ENCODE results near the gene EHD2. TPM values are rescaled to one million over a fixed set of nuclear protein-coding genes. Genes with fewer than 3 reads are reported as not detected.
"Not testable (repeated sequence)": the region's sequence is repeated elsewhere in the genome, so short reads cannot be mapped to it uniquely, and the experiment has no call there.

Gene EHD2
- total and polyA plus RNA-seq, 2 donors (not counting 1 experiment from before 2014, with no cell fraction given) = 97.0 to 192 TPM

DNA sequence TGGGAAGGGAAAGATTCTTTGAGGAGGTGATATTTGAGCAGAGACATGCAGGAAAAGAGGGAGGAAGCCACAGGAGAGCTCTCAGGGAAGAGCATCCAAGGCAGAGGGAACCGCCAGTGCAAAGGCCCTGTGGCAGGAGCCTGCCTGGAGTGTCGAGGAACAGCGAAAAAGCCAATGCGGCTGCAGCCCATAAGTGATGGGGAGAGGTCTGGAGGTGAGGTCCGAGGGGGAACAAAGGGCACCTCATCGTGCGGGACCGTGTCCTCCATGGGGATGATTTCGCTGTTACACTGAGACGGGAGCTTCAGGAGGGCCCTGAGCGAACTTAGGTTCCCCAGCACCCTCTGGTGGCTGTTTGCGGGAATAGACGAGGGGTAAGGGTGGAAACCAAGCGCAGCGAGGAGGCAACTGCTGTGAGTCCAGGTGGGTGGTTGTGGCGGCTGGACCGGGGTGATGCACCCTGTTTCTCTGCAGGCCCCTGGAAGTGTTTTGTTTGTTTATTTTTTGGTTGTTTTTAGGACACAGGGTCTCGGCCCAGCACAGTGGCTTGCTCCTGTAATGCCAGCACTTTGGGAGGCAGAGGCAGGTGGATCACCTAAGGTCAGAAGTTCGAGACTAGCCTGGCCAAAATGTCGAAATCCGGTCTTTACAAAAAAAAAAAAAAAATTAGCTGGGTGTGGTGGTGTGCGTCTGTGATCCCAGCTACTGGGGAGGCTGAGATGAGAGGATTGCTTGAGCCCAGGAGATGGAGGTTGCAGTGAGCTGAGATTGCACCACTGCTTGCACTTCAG lies 5.9 kb upstream of the EHD2 start:
- peak; percentile 62 to 76 for DNase-seq (ENCODE audit: low read depth in 2 of 2)
- H3K27me3 ChIP-seq (ENCODE audit: control insufficient read depth, insufficient read depth, low read length) = no peaks in the 10 kb centered on the region
- no peak overlapping the region for H2AFZ ChIP-seq (ENCODE audit: low read length)
- no peak overlapping the region for H3K4me2 ChIP-seq (ENCODE audit: extremely low read depth, insufficient read depth, low read length)
- no peak for TF ChIP-seq EZH2 (IDR thresholded peaks at IDR 0.05; ENCODE audit: low read length, missing control alignments)
- TF ChIP-seq, protein P1, sequence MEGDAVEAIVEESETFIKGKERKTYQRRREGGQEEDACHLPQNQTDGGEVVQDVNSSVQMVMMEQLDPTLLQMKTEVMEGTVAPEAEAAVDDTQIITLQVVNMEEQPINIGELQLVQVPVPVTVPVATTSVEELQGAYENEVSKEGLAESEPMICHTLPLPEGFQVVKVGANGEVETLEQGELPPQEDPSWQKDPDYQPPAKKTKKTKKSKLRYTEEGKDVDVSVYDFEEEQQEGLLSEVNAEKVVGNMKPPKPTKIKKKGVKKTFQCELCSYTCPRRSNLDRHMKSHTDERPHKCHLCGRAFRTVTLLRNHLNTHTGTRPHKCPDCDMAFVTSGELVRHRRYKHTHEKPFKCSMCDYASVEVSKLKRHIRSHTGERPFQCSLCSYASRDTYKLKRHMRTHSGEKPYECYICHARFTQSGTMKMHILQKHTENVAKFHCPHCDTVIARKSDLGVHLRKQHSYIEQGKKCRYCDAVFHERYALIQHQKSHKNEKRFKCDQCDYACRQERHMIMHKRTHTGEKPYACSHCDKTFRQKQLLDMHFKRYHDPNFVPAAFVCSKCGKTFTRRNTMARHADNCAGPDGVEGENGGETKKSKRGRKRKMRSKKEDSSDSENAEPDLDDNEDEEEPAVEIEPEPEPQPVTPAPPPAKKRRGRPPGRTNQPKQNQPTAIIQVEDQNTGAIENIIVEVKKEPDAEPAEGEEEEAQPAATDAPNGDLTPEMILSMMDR (conservative IDR thresholded peaks at IDR 0.05 in 1 of 2, IDR thresholded peaks at IDR 0.05 in 1 of 2; ENCODE audit: low read depth in 1 of 2, low read length in 2 of 2) = peak; percentile 91
- no peak overlapping the region for H3K27ac ChIP-seq (ENCODE audit: insufficient read depth, low read length)
- H3K9ac ChIP-seq (ENCODE audit: insufficient read depth, low read length) = no peak overlapping the region
- no peaks in the 10 kb centered on the region for H3K9me3 ChIP-seq (ENCODE audit: control insufficient read depth, insufficient read depth, low read depth, low read length)
- H3K4me1 ChIP-seq (ENCODE audit: control insufficient read depth, extremely low read depth, insufficient read depth, low read length) = no peaks in the 10 kb centered on the region
- peaks cover 6% of the 10 kb centered on the region for H3K36me3 ChIP-seq (ENCODE audit: control insufficient read depth, insufficient read depth, low read length)
- H3K4me3 ChIP-seq (replicated peaks in 1 of 4; ENCODE audit: control extremely low read depth in 1 of 4, insufficient read depth in 1 of 4, low read depth in 3 of 4, low read length in 4 of 4) = no peak overlapping the region
- no peaks in the 10 kb centered on the region for H3K79me2 ChIP-seq (ENCODE audit: control insufficient read depth, insufficient read depth, low read length)
- no peaks in the 10 kb centered on the region for H4K20me1 ChIP-seq (ENCODE audit: control insufficient read depth, extremely low read depth, insufficient read depth, low read length)

DNA sequence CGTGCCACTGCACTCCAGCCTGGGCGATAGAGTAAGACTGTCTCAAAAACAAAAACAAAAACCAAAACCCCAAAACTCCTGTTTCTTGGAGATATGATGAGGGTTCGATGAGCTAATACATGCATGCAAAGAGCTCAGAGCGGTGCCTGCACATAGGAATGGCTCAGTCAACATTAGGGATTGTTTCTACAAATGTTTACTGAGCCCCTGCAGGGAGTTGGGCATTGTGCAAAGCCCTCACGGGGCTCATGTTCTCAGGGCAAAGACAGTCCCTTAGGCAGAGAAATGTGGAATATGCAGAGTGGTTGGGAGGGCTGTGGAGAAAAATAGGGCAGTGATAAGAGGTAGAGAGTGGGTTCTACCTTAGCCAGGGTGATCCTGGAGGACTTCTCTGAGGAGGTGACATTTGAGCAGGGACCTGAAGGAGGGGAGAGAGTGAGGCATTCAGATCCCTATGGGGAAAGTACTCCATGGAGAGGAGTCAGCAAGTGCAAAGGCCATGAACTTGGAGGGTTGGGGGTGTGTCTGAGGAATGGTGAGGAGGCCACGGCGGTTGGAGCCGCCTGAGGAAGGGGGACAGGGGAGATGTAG lies 1.5 kb upstream of the EHD2 start:
- Histone ChIP-seq H3K9me3 (ENCODE audit: control insufficient read depth, insufficient read depth, low read depth, low read length) (no peaks in the 10 kb centered on the region), H3K27ac (ENCODE audit: insufficient read depth, low read length) (no peak overlapping the region), H3K9ac (ENCODE audit: insufficient read depth, low read length) (no peak overlapping the region), H3K79me2 (ENCODE audit: control insufficient read depth, insufficient read depth, low read length) (peaks cover 36% of the 10 kb centered on the region), H3K4me1 (ENCODE audit: control insufficient read depth, extremely low read depth, insufficient read depth, low read length) (peaks cover 9% of the 10 kb centered on the region), H4K20me1 (ENCODE audit: control insufficient read depth, extremely low read depth, insufficient read depth, low read length) (no peaks in the 10 kb centered on the region), H3K4me3 (replicated peaks in 1 of 4; ENCODE audit: control extremely low read depth in 1 of 4, insufficient read depth in 1 of 4, low read depth in 3 of 4, low read length in 4 of 4) (no peak overlapping the region), H3K27me3 (ENCODE audit: control insufficient read depth, insufficient read depth, low read length) (no peaks in the 10 kb centered on the region), H3K4me2 (ENCODE audit: extremely low read depth, insufficient read depth, low read length) (no peak overlapping the region), H3K36me3 (ENCODE audit: control insufficient read depth, insufficient read depth, low read length) (peaks cover 7% of the 10 kb centered on the region), H2AFZ (ENCODE audit: low read length) (no peak overlapping the region)
- DNase-seq (ENCODE audit: low read depth in 2 of 2) = no peak
- TF ChIP-seq EZH2 (IDR thresholded peaks at IDR 0.05; ENCODE audit: low read length, missing control alignments) = no peak
- TF ChIP-seq, protein P1 (conservative IDR thresholded peaks at IDR 0.05 in 1 of 2, IDR thresholded peaks at IDR 0.05 in 1 of 2; ENCODE audit: low read depth in 1 of 2, low read length in 2 of 2) = no peak

DNA sequence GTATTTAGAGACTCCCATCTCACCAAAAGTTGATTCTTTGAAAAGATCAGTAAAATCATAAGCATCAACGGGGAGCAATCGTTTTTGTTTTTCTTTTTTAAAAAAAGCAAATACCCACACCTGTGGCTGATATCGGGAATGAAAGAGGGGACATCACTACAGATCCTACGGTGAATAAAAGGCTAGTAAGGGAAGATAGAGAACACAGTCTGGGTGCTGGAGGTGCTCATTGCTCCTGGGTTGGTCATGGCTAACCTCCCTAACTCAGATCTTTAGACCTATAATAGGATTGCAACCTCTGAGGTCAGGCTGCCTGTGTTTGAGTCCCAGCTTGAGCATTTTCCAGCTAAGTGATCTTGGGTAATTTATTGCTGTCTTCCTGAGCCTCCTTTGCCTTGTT lies 1.1 kb downstream of the EHD2 start:
- peak in 1 of 2 donors; percentile 42 for DNase-seq (ENCODE audit: low read depth in 2 of 2)
- no peak for TF ChIP-seq EZH2 (IDR thresholded peaks at IDR 0.05; ENCODE audit: low read length, missing control alignments)
- TF ChIP-seq, protein P1 (conservative IDR thresholded peaks at IDR 0.05 in 1 of 2, IDR thresholded peaks at IDR 0.05 in 1 of 2; ENCODE audit: low read depth in 1 of 2, low read length in 2 of 2) = no peak
- peak overlapping the region; percentile 72 to 97 (median 94) for H3K4me3 ChIP-seq (replicated peaks in 1 of 4; ENCODE audit: control extremely low read depth in 1 of 4, insufficient read depth in 1 of 4, low read depth in 3 of 4, low read length in 4 of 4)
- H3K4me1 ChIP-seq (ENCODE audit: control insufficient read depth, extremely low read depth, insufficient read depth, low read length) = peaks cover 21% of the 10 kb centered on the region
- H3K79me2 ChIP-seq (ENCODE audit: control insufficient read depth, insufficient read depth, low read length) = peaks cover 47% of the 10 kb centered on the region
- H3K27me3 ChIP-seq (ENCODE audit: control insufficient read depth, insufficient read depth, low read length) = no peaks in the 10 kb centered on the region
- no peaks in the 10 kb centered on the region for H3K9me3 ChIP-seq (ENCODE audit: control insufficient read depth, insufficient read depth, low read depth, low read length)
- H2AFZ ChIP-seq (ENCODE audit: low read length) = no peak overlapping the region
- peak overlapping the region; percentile 67 for H3K4me2 ChIP-seq (ENCODE audit: extremely low read depth, insufficient read depth, low read length)
- H3K36me3 ChIP-seq (ENCODE audit: control insufficient read depth, insufficient read depth, low read length) = peaks cover 16% of the 10 kb centered on the region
- peak overlapping the region; percentile 72 for H3K27ac ChIP-seq (ENCODE audit: insufficient read depth, low read length)
- no peaks in the 10 kb centered on the region for H4K20me1 ChIP-seq (ENCODE audit: control insufficient read depth, extremely low read depth, insufficient read depth, low read length)
- peak overlapping the region; percentile 43 for H3K9ac ChIP-seq (ENCODE audit: insufficient read depth, low read length)

DNA sequence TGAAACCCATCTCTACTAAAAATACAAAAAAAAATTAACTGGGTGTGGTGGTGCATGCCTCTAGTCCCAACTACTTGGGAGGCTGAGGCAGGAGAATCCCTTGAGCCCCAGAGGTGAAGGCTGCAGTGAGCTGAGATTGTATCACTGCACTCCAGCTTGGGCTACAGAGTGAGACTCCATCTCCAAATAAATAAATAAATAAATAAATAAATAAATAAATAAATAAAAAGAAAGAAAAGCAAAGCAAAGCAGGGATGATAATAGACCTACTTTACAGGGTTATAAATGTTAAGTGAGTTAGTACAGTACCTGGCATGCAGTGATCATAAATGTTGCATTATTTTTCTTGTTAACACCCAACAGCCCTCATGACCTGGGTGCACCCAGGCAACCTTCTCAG lies 1.6 kb downstream of the EHD2 start:
- Histone ChIP-seq H3K4me3 (replicated peaks in 1 of 4; ENCODE audit: control extremely low read depth in 1 of 4, insufficient read depth in 1 of 4, low read depth in 3 of 4, low read length in 4 of 4) (peak overlapping the region; percentile 72 to 97 (median 94)), H3K4me2 (ENCODE audit: extremely low read depth, insufficient read depth, low read length) (peak overlapping the region; percentile 98), H3K27ac (ENCODE audit: insufficient read depth, low read length) (peak overlapping the region; percentile 44), H3K79me2 (ENCODE audit: control insufficient read depth, insufficient read depth, low read length) (peaks cover 48% of the 10 kb centered on the region), H3K9ac (ENCODE audit: insufficient read depth, low read length) (peak overlapping the region; percentile 13), H3K36me3 (ENCODE audit: control insufficient read depth, insufficient read depth, low read length) (peaks cover 16% of the 10 kb centered on the region), H3K4me1 (ENCODE audit: control insufficient read depth, extremely low read depth, insufficient read depth, low read length) (peaks cover 22% of the 10 kb centered on the region)
- not testable (repeated sequence) for DNase-seq (ENCODE audit: low read depth in 2 of 2); H3K9me3 ChIP-seq (ENCODE audit: control insufficient read depth, insufficient read depth, low read depth, low read length); H3K27me3 ChIP-seq (ENCODE audit: control insufficient read depth, insufficient read depth, low read length); H2AFZ ChIP-seq (ENCODE audit: low read length); H4K20me1 ChIP-seq (ENCODE audit: control insufficient read depth, extremely low read depth, insufficient read depth, low read length)
